SJCRH30 (cell line): ENCODE results near the gene FST. TPM values are rescaled to one million over a fixed set of nuclear protein-coding genes. Genes with fewer than 3 reads are reported as not detected.

Source experiments
- DNase-seq, 2 experiments: peaks; one replicate each; pipeline ENCODE4 v3.0.0-alpha.2; 2015 to 2020
- H3K27ac ChIP-seq: fragments of 250-450 bp; sonication (Bioruptor Pico); 2 replicates; pipeline ENCODE4 v1.5.1; 2020; ENCODE audit warnings: mild to moderate bottlenecking, moderate library complexity
- H3K27me3 ChIP-seq: fragments of 250-450 bp; sonication (Bioruptor Pico); 2 replicates; pipeline ENCODE4 v1.5.1; 2020; ENCODE audit warnings: mild to moderate bottlenecking, moderate library complexity
- H3K36me3 ChIP-seq: fragments of 250-450 bp; sonication (Bioruptor Pico); 2 replicates; pipeline ENCODE4 v1.5.1; 2020; ENCODE audit warnings: mild to moderate bottlenecking, moderate library complexity
- H3K4me1 ChIP-seq: fragments of 250-450 bp; sonication (Bioruptor Pico); 2 replicates; pipeline ENCODE4 v1.5.1; 2020; ENCODE audit warnings: mild to moderate bottlenecking, moderate library complexity
- H3K4me3 ChIP-seq: fragments of 250-450 bp; sonication (Bioruptor Pico); 2 replicates; pipeline ENCODE4 v1.5.1; 2020; ENCODE audit warnings: mild to moderate bottlenecking, moderate library complexity
- H3K9me3 ChIP-seq: fragments of 250-450 bp; sonication (Bioruptor Pico); replicated peaks from 2 replicates; pipeline ENCODE4 v1.5.1; 2020; ENCODE audit warnings: mild to moderate bottlenecking, moderate library complexity
- total RNA-seq: library from RNA; depleted of rRNA; stranded (reverse); fragments of >200 nt; shearing (Covaris generic); gene quantifications from 2 replicates; pipeline ENCODE4 v1.2.3, GENCODE V29; 2014

FST gene
- total RNA-seq, 1 experiment from 2014 or later = 25.0 TPM

DNA sequence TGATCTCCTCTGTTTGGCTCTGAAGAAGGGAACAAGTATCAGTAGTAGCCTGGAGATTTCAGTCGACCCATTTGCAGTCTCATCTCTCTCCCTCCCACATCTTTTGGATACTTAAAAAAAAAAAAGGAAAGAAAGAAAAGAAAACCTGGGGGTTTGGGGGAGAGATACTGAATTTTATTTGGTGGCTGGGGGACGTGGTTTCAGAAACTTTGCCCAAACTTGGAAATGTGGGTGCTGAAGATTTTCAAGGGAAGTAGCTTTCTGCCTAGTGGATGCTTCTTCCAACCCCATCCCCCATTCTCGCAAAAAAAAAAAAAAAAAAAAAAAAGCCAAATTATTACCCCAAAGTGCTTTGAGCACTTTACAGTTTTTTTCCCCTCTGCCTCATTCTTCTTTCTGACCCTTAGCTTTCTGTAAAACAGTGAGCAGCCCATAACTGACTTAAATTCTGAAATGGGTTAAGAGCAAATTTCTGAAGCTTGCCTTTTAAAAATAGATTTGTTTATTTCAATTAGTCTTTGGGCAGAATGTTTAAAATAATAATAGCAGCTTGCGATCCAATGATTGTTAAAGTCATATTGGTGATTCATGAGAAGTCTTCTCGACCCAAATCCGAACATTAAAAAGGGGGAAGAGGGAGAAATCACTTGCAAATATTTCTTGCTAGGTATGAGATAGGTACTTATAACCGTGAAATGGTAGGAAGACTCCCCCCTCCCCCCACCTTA is 894 bp downstream of the FST start:
- H3K27ac ChIP-seq = peak overlapping the region; percentile 66; the same call in 1 of the 2 replicates
- H3K27me3 ChIP-seq = no peaks in the 10 kb centered on the region
- H3K4me1 ChIP-seq = peaks cover 18% of the 10 kb centered on the region
- no peaks in the 10 kb centered on the region for H3K9me3 ChIP-seq
- DNase-seq = no peak
- peak overlapping the region; percentile 80 for H3K4me3 ChIP-seq
- peaks cover 13% of the 10 kb centered on the region for H3K36me3 ChIP-seq

DNA sequence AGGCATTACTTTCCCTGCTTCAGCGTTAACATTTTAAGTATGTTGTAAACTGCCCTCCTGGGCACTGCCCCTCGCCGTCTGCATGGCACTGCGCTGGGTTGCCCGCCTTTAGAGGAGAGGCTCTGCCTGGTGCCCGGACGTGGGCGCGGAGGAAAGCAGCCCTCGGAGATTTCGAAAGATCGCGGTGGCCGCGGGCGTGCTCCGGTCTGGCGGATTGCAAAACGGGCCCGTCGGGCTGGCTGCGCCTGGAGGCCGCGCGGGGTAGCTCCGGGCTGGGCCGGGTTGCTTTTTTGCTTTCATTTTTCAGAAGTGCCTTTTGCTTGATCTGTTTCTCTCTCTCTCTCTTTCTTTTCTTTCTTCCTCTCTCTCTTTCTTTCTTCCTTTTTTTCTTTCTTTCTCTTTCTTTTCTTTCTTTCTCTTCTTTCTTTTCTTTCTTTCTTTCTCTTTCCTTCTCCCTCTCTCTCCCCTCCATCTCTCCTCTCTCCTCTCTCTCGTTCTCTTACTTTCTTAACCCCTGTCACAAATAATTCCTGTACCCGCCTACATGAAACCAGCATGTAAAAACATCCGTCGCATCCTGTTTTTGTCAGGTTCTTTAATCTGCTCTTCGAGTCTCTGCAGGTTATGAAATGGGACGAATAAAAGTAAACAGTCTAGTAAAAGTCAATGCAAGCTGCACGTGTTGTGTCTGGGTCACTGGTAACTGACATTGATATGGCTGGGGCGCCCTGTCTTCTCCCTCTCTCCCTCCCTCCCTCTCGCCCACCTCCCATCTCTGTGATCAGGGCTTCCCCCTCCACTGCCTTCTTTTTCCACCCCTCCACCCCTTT is 1.7 kb downstream of the FST start:
- peak; percentile 55 to 61 for DNase-seq
- Histone ChIP-seq H3K27ac (peak overlapping the region; percentile 50; the same call in 1 of the 2 replicates), H3K27me3 (no peaks in the 10 kb centered on the region)

DNA sequence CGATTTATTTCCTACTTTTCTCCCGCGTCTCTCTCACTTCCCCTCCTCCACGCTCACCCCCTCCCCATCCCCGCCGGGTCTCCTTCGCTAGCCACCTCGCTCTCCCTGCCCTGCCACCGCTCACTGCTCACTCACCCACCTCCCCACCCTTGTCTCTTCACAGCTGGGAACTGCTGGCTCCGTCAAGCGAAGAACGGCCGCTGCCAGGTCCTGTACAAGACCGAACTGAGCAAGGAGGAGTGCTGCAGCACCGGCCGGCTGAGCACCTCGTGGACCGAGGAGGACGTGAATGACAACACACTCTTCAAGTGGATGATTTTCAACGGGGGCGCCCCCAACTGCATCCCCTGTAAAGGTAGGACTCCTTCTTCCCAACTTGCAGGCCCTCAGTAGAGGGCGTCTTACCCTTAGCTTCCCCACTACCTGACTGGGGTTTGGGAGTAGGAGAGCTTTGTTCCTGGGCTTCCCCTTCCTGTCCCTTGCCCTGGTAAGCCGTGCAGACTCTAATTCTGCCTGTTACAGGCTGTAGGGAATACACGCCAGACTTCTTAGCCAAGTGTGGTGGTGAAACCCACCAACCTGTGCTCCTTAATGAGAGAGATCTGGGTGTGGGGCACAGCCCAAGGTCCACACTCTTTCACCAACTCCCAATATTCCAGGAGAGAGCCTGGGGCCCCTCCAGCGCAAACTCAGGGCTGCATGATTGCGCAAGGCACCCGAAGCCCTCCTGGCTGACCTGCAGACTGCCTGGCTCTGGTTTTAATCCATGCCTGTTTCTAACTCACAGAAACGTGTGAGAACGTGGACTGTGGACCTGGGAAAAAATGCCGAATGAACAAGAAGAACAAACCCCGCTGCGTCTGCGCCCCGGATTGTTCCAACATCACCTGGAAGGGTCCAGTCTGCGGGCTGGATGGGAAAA is 2.5 kb downstream of the FST start:
- Histone ChIP-seq H3K27ac (no peak overlapping the region), H3K36me3 (peaks cover 18% of the 10 kb centered on the region)

More for the DNA sequence above, 1.7 kb downstream of the FST start:
- Histone ChIP-seq H3K9me3 (no peaks in the 10 kb centered on the region), H3K4me1 (peaks cover 10% of the 10 kb centered on the region), H3K36me3 (peaks cover 18% of the 10 kb centered on the region), H3K4me3 (peak overlapping the region; percentile 80)

DNA sequence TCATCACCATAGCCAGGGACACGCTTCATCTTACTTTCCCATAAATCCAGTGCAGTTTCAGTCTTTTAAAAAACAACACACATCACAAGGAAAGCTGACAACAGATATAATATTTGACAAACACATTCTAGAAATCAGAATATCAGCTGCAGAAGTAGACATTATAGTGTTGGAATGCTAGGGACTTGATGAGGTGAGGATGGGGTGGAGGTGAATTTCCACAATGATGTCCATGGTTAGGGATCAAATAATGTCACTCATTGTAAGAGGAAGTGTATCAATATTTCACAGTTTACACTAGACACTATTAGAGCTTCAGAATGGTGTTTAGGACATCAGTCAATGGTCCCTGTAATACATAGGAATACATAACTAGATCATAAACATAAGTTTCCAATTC is 7.0 kb downstream of the FST start:
- Histone ChIP-seq H3K4me1 (peaks cover 14% of the 10 kb centered on the region), H3K27me3 (no peaks in the 10 kb centered on the region), H3K9me3 (no peaks in the 10 kb centered on the region), H3K36me3 (peaks cover 18% of the 10 kb centered on the region), H3K27ac (no peak overlapping the region), H3K4me3 (no peak overlapping the region)
- no peak for DNase-seq

More for the DNA sequence above, 2.5 kb downstream of the FST start:
- Histone ChIP-seq H3K9me3 (no peaks in the 10 kb centered on the region), H3K4me1 (peaks cover 4% of the 10 kb centered on the region; the same call in 1 of the 2 replicates), H3K27me3 (no peaks in the 10 kb centered on the region), H3K4me3 (no peak overlapping the region)
- no peak for DNase-seq

DNA sequence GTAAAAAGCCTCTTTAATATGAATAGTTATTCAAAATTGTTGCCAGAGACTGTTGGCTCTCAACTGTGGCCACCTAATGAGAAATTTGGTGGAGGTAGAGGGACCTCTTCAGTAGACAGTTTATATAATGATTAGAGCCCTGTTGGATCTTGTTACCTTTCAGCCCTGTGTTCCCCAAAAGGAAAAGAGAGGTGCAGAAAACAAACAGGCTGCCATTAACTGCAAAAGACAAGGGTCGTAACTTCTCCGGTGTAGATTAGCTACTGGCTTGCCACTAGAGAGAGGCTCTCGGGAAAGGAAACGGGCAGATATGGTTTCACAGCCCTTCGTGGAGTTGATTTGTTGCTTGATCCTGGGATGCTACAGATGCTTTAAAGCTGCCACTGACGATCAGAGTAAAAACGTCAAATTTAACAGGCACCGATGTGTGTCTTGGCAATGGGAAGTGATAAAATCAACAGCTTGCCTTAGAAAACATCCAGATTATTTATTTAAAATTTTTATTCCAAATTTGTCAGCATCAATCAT is 7.8 kb downstream of the FST start:
- no peak for DNase-seq
- Histone ChIP-seq H3K4me3 (no peak overlapping the region), H3K27ac (no peak overlapping the region), H3K27me3 (no peaks in the 10 kb centered on the region), H3K9me3 (no peaks in the 10 kb centered on the region), H3K4me1 (peaks cover 14% of the 10 kb centered on the region), H3K36me3 (peaks cover 13% of the 10 kb centered on the region)

DNA sequence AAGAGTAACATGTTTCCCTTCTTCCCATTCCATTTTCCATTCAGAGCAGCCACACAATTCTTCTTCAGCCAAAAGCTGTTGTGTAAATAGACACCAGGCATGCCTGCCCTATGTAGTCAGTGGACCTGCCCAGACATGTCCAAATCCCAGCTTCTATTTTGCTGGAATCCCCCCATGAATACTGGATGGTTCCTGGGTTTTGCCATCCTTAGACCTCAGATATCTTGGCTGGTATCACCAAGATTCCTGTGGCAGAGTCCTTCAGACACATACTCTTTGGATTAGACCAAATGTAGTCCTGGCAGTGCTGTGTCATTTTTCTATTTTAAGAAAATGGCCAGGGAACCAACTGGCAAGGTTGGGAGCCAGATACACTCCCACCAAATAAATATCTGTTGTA is 10.3 kb downstream of the FST start:
- peaks cover 14% of the 10 kb centered on the region for H3K4me1 ChIP-seq
- H3K4me3 ChIP-seq = no peak overlapping the region
- no peaks in the 10 kb centered on the region for H3K27me3 ChIP-seq
- no peaks in the 10 kb centered on the region for H3K9me3 ChIP-seq
- H3K36me3 ChIP-seq = 0 out of 2 replicates have a peak, but pooled peaks cover 5% of the 10 kb centered on the region
- DNase-seq = peak; percentile 71
- peak overlapping the region; percentile 41 for H3K27ac ChIP-seq

DNA sequence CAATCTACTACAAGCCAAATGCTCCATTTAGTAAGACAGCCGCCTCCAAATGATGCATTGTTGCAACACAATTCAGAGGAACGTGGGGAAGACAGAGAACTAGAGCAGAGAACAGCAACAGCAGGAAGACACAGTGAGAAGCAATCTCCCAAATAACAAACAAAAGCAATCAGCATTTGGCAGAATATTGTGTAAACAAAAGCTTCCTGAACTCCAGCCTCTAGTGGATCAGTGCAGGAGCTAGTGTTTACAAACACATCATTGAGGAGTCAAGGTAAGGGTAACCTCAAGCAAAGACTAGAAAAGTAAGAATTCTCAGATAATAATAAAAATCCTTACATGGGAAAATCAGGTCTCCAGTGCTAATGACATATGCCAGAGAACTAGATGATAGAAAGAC is 20.6 kb downstream of the FST start:
- H3K27me3 ChIP-seq = no peaks in the 10 kb centered on the region
- no peak overlapping the region for H3K27ac ChIP-seq
- H3K4me3 ChIP-seq = no peak overlapping the region
- H3K36me3 ChIP-seq = no peaks in the 10 kb centered on the region
- H3K9me3 ChIP-seq = no peaks in the 10 kb centered on the region
- peaks cover 10% of the 10 kb centered on the region for H3K4me1 ChIP-seq
- DNase-seq = no peak

DNA sequence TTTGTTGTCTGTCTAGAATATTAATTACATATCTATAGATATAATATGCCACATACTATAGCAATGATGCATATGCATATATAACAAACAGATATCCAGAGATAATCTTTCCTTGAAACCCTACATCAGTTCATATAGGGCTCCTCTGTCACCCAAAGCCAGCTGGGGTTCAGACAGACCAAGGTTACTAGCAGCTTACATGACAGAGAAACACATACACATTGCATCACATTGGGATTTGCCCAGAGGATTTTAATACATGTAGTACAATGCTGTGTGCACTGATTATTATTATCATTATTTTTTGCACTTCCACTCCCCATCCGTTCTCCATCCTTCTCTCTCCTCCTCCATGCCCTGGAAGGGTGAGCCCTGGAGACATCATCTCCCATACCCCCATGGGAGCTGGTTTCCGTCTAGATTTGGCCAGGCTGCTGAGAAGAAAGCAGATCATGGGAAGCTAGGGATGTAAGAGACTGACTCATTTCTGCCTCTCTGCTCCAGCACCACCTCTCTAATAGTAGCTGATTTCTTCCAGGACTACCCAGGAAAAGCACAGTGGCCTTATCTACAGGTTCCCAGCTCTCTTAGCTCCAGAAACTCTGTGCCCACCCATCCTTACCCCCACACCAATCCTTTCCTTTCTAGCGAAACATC is 23.3 kb downstream of the FST start:
- no peak for DNase-seq
- Histone ChIP-seq H3K4me3 (no peak overlapping the region), H3K36me3 (no peaks in the 10 kb centered on the region), H3K9me3 (no peaks in the 10 kb centered on the region), H3K4me1 (peaks cover 10% of the 10 kb centered on the region), H3K27ac (no peak overlapping the region), H3K27me3 (no peaks in the 10 kb centered on the region)

DNA sequence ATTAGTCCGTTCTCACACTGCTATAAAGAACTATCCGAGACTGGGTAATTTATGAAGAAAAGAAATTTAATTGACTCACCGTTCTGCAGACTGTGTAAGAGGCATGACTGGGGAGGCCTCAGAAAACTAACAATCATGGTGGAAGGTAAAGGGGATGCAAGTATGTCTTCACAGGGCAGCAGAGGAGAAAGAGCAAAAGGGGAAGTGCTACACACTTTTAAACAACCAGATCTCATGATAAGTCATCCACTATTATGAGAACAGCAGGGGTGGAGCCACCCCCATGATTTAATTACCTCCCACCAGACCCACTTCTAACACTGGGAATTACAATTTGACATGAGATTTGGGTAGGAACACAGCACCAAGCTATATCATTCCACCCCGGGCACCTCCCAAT is 26.6 kb downstream of the FST start:
- H3K9me3 ChIP-seq = no peaks in the 10 kb centered on the region; the same call in 1 of the 2 replicates
- H3K27ac ChIP-seq = no peak overlapping the region
- H3K27me3 ChIP-seq = no peaks in the 10 kb centered on the region
- no peak overlapping the region for H3K4me3 ChIP-seq
- no peaks in the 10 kb centered on the region for H3K36me3 ChIP-seq
- DNase-seq = no peak
- peaks cover 8% of the 10 kb centered on the region for H3K4me1 ChIP-seq

DNA sequence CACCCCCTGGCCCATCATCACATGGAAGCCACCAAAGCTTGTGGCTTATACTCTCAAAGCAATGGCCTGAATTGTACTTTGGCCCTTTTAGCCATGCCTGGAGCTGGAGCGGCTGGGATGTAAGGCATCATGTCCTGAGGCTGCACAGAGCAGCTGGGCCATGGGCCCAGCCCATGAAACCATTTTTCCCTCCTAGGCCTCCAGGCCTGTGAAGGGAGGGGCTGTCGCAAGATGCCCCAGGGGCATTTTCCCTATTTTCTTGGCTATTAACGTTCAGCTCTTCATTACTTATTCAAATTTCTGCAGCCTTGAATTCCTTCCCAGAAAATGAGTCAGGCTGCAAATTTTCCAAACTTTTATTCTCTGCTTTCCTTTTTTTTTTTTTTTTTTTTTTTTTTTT is 27.7 kb downstream of the FST start:
- Histone ChIP-seq H3K36me3 (no peaks in the 10 kb centered on the region), H3K27me3 (no peaks in the 10 kb centered on the region)

DNA sequence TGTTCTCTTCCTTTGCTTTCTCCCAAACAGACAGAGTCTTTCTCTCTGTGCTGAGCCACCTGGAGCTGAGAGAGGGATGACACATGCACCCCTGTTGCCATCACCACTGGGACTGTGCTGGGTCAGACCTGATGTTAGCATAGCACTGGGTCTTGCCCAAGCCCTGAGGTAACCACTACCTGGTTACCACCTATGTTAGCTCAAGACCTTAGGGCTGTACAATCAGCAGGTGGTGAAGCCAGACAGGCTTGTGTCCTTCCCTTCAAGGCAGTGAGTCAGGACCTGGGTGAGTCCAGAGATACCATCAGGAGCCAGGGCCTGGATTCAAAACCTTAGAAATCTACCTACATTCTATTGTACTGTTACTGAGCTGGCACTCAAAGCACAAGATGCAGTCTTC is 32.1 kb downstream of the FST start:
- no peak overlapping the region for H3K27ac ChIP-seq
- H3K4me1 ChIP-seq = no peaks in the 10 kb centered on the region
- DNase-seq = no peak
- H3K27me3 ChIP-seq = no peaks in the 10 kb centered on the region
- no peak overlapping the region for H3K4me3 ChIP-seq
- no peaks in the 10 kb centered on the region for H3K36me3 ChIP-seq
- H3K9me3 ChIP-seq = no peaks in the 10 kb centered on the region; the same call in 1 of the 2 replicates

More for the DNA sequence above, 27.7 kb downstream of the FST start:
- H3K4me3 ChIP-seq = no peak overlapping the region
- no peak overlapping the region for H3K27ac ChIP-seq
- no peak for DNase-seq
- no peaks in the 10 kb centered on the region; the same call in 1 of the 2 replicates for H3K9me3 ChIP-seq
- no peaks in the 10 kb centered on the region for H3K4me1 ChIP-seq

DNA sequence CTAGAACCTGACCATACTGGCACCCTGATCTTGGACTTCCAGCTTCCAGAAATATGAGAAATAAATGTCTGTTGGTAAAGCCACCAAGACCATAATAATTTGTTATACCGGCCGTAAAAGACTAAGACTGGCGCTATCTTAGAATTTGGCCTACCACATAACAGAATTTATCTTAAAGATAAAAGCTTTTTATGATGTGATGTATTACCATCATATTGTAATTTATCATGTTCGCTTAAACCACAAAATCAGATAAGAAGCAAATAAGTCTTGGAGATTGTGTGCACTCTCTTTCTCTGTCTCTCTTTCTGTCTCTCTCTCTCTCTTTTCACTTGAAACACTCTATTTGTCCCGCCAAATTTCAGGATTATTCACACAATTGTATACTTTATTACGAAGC is 35.6 kb downstream of the FST start:
- DNase-seq = no peak
- Histone ChIP-seq H3K27ac (no peak overlapping the region), H3K4me3 (no peak overlapping the region), H3K9me3 (no peaks in the 10 kb centered on the region; the same call in 1 of the 2 replicates), H3K27me3 (no peaks in the 10 kb centered on the region), H3K36me3 (no peaks in the 10 kb centered on the region), H3K4me1 (no peaks in the 10 kb centered on the region)

DNA sequence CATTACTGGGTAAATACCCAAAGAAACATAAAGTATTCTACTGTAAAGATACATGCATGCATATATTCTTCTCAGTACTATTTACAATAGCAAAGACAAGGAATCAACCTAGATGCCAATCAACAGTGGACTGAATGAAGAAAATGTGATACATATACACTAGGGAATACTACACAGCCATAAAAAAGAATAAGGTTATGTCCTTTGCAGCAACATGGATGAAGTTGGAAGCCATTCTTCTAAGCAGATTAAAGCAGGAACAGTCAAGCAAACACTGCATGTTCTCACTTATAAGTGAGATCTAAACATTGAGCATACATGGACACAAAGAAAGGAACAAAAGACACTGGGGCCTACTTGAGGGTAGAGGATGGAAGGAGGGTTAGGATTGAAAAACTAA is 40.4 kb downstream of the FST start:
- H3K9me3 ChIP-seq = no peaks in the 10 kb centered on the region
- H3K4me3 ChIP-seq = no peak overlapping the region
- H3K4me1 ChIP-seq = no peaks in the 10 kb centered on the region
- no peaks in the 10 kb centered on the region for H3K36me3 ChIP-seq
- no peak overlapping the region for H3K27ac ChIP-seq
- DNase-seq = no peak
- no peaks in the 10 kb centered on the region for H3K27me3 ChIP-seq
